Measurements from ENCODE around the gene DLG5. TPM values are rescaled to one million over a fixed set of nuclear protein-coding genes. Genes with fewer than 3 reads are reported as not detected.

The DLG5 gene
- total RNA-seq, 4 donors from 2014 or later = 40.6 to 134 (median 61.5) TPM

DNA sequence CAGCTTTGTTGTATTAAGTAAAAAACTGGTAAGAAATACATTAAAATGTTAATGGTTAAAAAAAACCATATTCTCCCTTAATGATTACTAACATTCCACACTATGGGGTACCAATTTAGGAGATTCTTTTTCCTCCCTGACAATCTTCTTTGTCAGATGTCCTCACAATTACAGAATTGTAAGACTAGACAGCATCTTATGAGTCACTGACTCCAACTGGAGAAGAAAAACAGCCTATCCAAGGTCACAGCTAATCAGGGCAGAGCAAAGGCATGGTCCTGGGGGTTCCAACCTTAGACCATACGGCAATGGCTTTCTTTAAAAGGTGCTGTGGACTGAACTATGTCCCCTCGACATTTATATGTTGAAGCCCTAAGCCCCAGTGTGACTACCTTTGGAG lies 127.6 kb downstream of the DLG5 start:
- H3K36me3 ChIP-seq = peaks cover 0 to 98% (median 0%) of the 10 kb centered on the region in 3 donors
- no peaks in the 10 kb centered on the region for H3K27me3 ChIP-seq
- H3K4me1 ChIP-seq = no peaks in the 10 kb centered on the region
- H3K9me3 ChIP-seq = no peaks in the 10 kb centered on the region
- no peak for DNase-seq
- no peak overlapping the region for H3K27ac ChIP-seq
- no peak for TF ChIP-seq POLR2A (IDR thresholded peaks at IDR 0.05)
- TF ChIP-seq, protein P1, sequence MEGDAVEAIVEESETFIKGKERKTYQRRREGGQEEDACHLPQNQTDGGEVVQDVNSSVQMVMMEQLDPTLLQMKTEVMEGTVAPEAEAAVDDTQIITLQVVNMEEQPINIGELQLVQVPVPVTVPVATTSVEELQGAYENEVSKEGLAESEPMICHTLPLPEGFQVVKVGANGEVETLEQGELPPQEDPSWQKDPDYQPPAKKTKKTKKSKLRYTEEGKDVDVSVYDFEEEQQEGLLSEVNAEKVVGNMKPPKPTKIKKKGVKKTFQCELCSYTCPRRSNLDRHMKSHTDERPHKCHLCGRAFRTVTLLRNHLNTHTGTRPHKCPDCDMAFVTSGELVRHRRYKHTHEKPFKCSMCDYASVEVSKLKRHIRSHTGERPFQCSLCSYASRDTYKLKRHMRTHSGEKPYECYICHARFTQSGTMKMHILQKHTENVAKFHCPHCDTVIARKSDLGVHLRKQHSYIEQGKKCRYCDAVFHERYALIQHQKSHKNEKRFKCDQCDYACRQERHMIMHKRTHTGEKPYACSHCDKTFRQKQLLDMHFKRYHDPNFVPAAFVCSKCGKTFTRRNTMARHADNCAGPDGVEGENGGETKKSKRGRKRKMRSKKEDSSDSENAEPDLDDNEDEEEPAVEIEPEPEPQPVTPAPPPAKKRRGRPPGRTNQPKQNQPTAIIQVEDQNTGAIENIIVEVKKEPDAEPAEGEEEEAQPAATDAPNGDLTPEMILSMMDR (IDR thresholded peaks at IDR 0.05) = no peak
- H3K4me3 ChIP-seq = no peak overlapping the region

DNA sequence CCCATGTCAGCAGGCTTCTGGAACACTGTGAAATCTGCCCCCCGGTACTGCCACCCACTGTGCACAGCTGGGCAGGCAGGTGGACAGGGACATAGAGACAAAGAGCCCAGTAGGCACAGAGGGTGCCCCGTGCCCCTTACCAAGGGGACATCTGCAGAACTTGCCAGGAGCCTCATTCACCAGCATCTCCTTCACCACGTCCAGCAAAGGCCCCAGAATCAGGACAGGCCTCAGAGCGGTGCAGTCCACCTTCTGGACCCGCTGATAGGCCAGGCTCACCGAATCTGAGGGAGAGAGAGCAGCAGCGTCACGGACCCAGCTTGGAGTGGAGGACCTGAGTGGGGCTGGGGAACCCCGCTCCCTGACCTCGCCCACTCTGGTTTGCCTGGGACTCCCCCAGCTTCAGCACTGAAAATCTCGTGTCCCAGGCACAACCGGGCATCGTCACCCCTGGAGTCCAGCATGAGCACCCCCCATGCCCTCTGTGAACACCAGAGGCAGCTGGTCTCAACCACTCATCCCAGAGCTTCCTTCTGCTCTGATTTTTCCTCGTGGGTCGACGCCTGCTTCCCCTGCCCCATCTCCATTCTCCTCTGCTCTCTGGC lies 130.1 kb downstream of the DLG5 start:
- no peak for DNase-seq
- H3K9me3 ChIP-seq = no peaks in the 10 kb centered on the region
- peaks cover 0 to 100% (median 0%) of the 10 kb centered on the region in 3 donors for H3K36me3 ChIP-seq
- no peak overlapping the region for H3K27ac ChIP-seq
- no peak for TF ChIP-seq POLR2A (IDR thresholded peaks at IDR 0.05)
- TF ChIP-seq, protein P1 (IDR thresholded peaks at IDR 0.05) = no peak
- no peak overlapping the region for H3K4me3 ChIP-seq
- H3K27me3 ChIP-seq = no peaks in the 10 kb centered on the region
- no peaks in the 10 kb centered on the region for H3K4me1 ChIP-seq

DNA sequence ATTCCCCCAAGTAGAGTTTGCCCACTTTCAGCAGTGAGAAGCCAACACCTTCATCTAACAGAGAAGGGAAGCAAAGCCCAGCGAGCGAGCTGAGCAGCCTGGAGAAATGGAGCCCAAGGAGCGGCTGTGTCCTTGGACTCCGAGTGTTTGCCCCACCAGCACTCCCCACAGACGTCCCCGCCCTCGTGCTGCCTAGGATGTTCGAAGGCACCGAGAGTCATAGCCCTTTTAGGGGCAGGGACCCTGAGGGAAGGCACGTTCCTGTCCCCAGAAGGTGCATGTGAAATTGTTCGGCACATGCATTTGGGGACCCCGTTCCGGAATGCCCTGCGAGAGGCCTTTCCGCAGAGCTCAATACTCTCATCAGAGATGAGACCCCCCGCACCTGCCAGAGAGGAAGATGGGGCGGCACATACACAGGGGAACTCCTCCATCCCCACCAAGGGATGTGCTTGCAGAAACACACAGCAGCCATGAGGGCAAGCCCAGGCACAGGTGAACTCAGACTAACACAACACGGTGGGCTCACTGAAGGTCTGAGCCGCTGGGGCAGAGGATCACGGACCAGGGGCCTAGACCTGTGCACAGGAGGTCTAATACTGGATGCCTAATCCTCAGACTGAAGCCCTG lies 131.0 kb downstream of the DLG5 start:
- DNase-seq = no peak
- Histone ChIP-seq H3K9me3 (no peaks in the 10 kb centered on the region), H3K27ac (no peak overlapping the region), H3K27me3 (no peaks in the 10 kb centered on the region), H3K36me3 (peaks cover 0 to 95% (median 0%) of the 10 kb centered on the region in 3 donors), H3K4me3 (no peak overlapping the region), H3K4me1 (no peaks in the 10 kb centered on the region)
- TF ChIP-seq, protein P1 (IDR thresholded peaks at IDR 0.05) = no peak
- no peak for TF ChIP-seq POLR2A (IDR thresholded peaks at IDR 0.05)

DNA sequence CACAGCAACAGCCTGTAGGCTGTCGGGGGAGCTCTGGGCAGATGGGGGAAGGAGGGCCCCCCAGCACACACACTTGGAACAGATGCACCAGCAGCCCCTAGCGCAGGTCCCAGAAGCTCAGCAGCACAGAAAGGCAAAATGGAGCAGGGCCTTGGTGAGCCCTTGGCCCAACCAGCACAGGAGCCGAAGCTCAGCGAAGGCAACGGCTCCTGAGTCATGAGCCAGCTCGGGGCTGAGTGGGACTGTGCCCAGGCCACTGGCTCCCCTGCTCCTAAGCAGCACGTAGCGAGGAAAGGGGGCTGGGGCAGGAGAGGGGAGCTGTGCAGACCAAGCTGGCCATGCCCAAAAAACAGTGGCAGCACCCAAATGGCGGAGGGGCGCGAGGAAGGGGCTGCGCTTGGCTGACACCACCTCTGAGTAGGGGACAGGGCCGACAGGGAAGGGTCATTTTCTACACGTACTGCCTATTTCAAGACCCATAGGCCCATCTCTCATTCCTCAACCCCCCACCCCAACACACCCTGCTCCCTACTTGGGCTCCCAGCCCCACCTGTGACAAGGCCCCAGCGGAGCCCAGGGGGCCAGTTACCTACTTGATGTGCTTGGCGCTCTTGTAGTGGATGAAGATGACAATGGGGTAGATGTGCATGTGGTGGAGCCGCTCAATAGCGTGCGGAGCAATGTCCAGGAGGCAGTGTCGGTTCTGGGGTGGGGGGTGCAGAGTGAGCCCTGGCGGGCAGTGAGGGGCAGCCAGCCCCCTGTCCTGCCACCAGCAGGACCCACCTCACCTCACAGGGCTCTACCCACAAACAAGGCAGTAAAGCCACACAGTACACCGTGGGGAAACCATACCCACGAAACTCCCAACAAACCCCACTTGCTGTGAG lies 132.1 kb downstream of the DLG5 start:
- no peak overlapping the region for H3K4me3 ChIP-seq
- TF ChIP-seq POLR2A (IDR thresholded peaks at IDR 0.05) = no peak
- TF ChIP-seq, protein P1 (IDR thresholded peaks at IDR 0.05) = no peak
- no peak for DNase-seq
- no peaks in the 10 kb centered on the region for H3K27me3 ChIP-seq
- peaks cover 0 to 90% (median 0%) of the 10 kb centered on the region in 3 donors for H3K36me3 ChIP-seq
- no peak overlapping the region for H3K27ac ChIP-seq
- no peaks in the 10 kb centered on the region for H3K9me3 ChIP-seq
- no peaks in the 10 kb centered on the region for H3K4me1 ChIP-seq

DNA sequence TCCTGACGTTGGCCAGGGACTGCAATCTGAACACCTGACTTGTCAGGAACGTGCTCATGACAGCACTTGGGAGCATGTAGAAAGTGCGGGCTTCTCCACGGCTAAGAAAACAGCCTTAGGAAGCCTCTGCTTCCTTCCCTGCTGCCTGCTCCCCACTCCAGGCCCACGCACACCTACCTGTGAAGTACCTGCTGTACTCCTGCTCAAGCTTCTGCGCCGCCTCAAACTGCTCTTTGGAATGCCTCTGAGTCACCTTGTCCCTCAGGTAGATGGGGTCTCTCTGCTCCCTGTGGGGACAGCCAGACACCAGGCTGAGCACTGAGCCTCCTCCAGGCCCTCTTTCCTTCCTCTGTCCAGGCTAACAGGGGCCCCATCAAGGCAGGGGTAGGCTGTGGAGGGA lies 132.7 kb downstream of the DLG5 start:
- Histone ChIP-seq H3K27ac (no peak overlapping the region), H3K36me3 (peaks cover 0 to 84% (median 0%) of the 10 kb centered on the region in 3 donors), H3K4me1 (no peaks in the 10 kb centered on the region), H3K4me3 (no peak overlapping the region), H3K27me3 (no peaks in the 10 kb centered on the region), H3K9me3 (no peaks in the 10 kb centered on the region)
- no peak for TF ChIP-seq POLR2A (IDR thresholded peaks at IDR 0.05)
- TF ChIP-seq, protein P1 (IDR thresholded peaks at IDR 0.05) = no peak
- no peak for DNase-seq

All from Peyer's patch (tissue), 4 donors.